SK-N-SH (cell line): ENCODE results near the gene CYP4B1. TPM values are rescaled to one million over a fixed set of nuclear protein-coding genes. Genes with fewer than 3 reads are reported as not detected.

Experiments
- CTCF ChIA-PET: fragments of 300-600, 350-600 bp; formaldehyde crosslinking; extraction: SDS; loops from one replicate; lab custom pipeline; 2021; lab: Yijun Ruan, JAX
- POLR2A ChIA-PET: fragments of 350-600 bp; sonication (Branson Sonifier 250); formaldehyde crosslinking; extraction: SDS; loops from one replicate; lab custom pipeline; 2020; ENCODE audit warnings: antibody characterized with exemption, inconsistent platforms; lab: Yijun Ruan, JAX
- DNase-seq: peaks from one replicate; pipeline ENCODE4 v3.0.0; 2012
- H2AFZ ChIP-seq: fragments of 200-600 bp; sonication (generic); 2 replicates; pipeline ENCODE4 v1.8.1; 2016; ENCODE audit warnings: antibody characterized with exemption, mild to moderate bottlenecking, low read depth
- H3F3A ChIP-seq: fragments of 200-600 bp; sonication (generic); replicated peaks from 2 replicates; pipeline ENCODE3; 2016; ENCODE audit warnings: antibody characterized with exemption, mild to moderate bottlenecking; ENCODE audit not compliant: insufficient read depth
- H3K27ac ChIP-seq, 2 experiments: fragments of 200-500 bp in 1 of 2; fragments of 200-600 bp in 1 of 2; sonication (Bioruptor generic) in 1 of 2; sonication (generic), shearing (Covaris generic) in 1 of 2; 2 replicates each; pipeline versions ENCODE4 v1.5.1 to v1.6.1; 2014 to 2016; ENCODE audit warnings: low read depth in 2 of 2, inconsistent platforms in 1 of 2, low read length in 1 of 2, mild to moderate bottlenecking in 1 of 2, mixed read lengths in 1 of 2
- H3K27me3 ChIP-seq: fragments of 200-600 bp; sonication (generic), shearing (Covaris generic); 2 replicates; pipeline ENCODE4 v1.6.1; 2016; ENCODE audit warnings: mixed run types; ENCODE audit not compliant: insufficient read depth
- H3K36me3 ChIP-seq, 2 experiments: fragments of 200-500 bp in 1 of 2; fragments of 200-600 bp in 1 of 2; sonication (Bioruptor generic) in 1 of 2; sonication (generic) in 1 of 2; replicated peaks in 1 of 2; 2 replicates each; pipeline versions ENCODE3 to v1.5.1; 2014 to 2016; ENCODE audit warnings: low read length in 1 of 2, mild to moderate bottlenecking in 1 of 2; ENCODE audit not compliant: insufficient read depth in 2 of 2, control insufficient read depth in 1 of 2
- H3K4me1 ChIP-seq, 2 experiments: fragments of 200-500 bp in 1 of 2; fragments of 200-600 bp in 1 of 2; sonication (Bioruptor generic) in 1 of 2; sonication (generic), shearing (Covaris generic) in 1 of 2; 2 replicates each; pipeline versions ENCODE4 v1.5.1 to v1.6.1; 2014 to 2016; ENCODE audit warnings: low read depth in 1 of 2, low read length in 1 of 2, mixed run types in 1 of 2; ENCODE audit not compliant: insufficient read depth in 2 of 2, control insufficient read depth in 1 of 2
- H3K4me2 ChIP-seq: fragments of 200-600 bp; sonication (generic), shearing (Covaris generic); 2 replicates; pipeline ENCODE4 v1.6.1; 2017; ENCODE audit warnings: mixed run types
- H3K4me3 ChIP-seq, 2 experiments: fragments of 200-500 bp in 1 of 2; fragments of 200-600 bp in 1 of 2; sonication (Bioruptor generic) in 1 of 2; sonication (generic), shearing (Covaris generic) in 1 of 2; 2 replicates each; pipeline versions ENCODE4 v1.5.1 to v1.8.1; 2014 to 2016; ENCODE audit warnings: low read depth in 2 of 2, inconsistent platforms in 1 of 2, low read length in 1 of 2, mild to moderate bottlenecking in 1 of 2, mixed read lengths in 1 of 2, moderate library complexity in 1 of 2
- H3K79me2 ChIP-seq: fragments of 200-600 bp; sonication (generic); 2 replicates; pipeline ENCODE4 v1.8.1; 2017; ENCODE audit warnings: mild to moderate bottlenecking; ENCODE audit not compliant: insufficient read depth
- H3K9ac ChIP-seq: fragments of 200-600 bp; sonication (generic); 2 replicates; pipeline ENCODE4 v1.6.1; 2017; ENCODE audit warnings: mixed run types
- H3K9me2 ChIP-seq: fragments of 200-600 bp; sonication (generic); 2 replicates; pipeline ENCODE4 v1.6.1; 2017; ENCODE audit warnings: mixed run types
- H3K9me3 ChIP-seq: fragments of 200-600 bp; sonication (generic); 2 replicates; pipeline ENCODE4 v1.6.1; 2017; ENCODE audit warnings: mixed run types, mild to moderate bottlenecking, moderate library complexity
- H4K20me1 ChIP-seq: fragments of 200-600 bp; sonication (generic); 2 replicates; pipeline ENCODE4 v1.6.1; 2017; ENCODE audit warnings: mild to moderate bottlenecking, mixed run types; ENCODE audit not compliant: insufficient read depth
- CHD2 ChIP-seq: fragments of 150-350 bp; IDR thresholded peaks from 2 replicates; pipeline ENCODE4 v1.6.1; 2018; ENCODE audit warnings: low read length; ENCODE audit not compliant: partially characterized antibody
- ELF1 ChIP-seq: IDR thresholded peaks from 2 replicates; pipeline ENCODE4 v1.4.0; 2012
- FOSL2 ChIP-seq: IDR thresholded peaks from 2 replicates; pipeline ENCODE4 v1.4.0; 2012; ENCODE audit warnings: low read depth, mild to moderate bottlenecking, moderate library complexity, borderline replicate concordance
- GABPA ChIP-seq: IDR thresholded peaks from 2 replicates; pipeline ENCODE4 v1.4.0; 2012; ENCODE audit warnings: low read depth, mild to moderate bottlenecking
- JUND ChIP-seq: IDR thresholded peaks from 2 replicates; pipeline ENCODE4 v1.4.0; 2012
- MEF2A ChIP-seq: IDR thresholded peaks from 2 replicates; pipeline ENCODE4 v1.4.0; 2012; ENCODE audit warnings: low read depth, borderline replicate concordance
- MXI1 ChIP-seq: IDR thresholded peaks from 2 replicates; pipeline ENCODE4 v1.6.1; 2012; ENCODE audit warnings: mild to moderate bottlenecking, low read depth, low read length, improper control_type of control experiment
- NFIC ChIP-seq: IDR thresholded peaks from 2 replicates; pipeline ENCODE4 v1.4.0; 2012; ENCODE audit warnings: borderline replicate concordance
- NRF1 ChIP-seq: IDR thresholded peaks from 2 replicates; pipeline ENCODE4 v1.6.1; 2012; ENCODE audit warnings: low read depth, mild to moderate bottlenecking, low read length
- POLR2AphosphoS5 ChIP-seq: IDR thresholded peaks from 2 replicates; pipeline ENCODE4 v1.6.1; 2012; ENCODE audit warnings: low read depth, low read length
- SIN3A ChIP-seq: IDR thresholded peaks from 2 replicates; pipeline ENCODE4 v1.6.1; 2012; ENCODE audit warnings: low read depth, mild to moderate bottlenecking, low read length, moderate library complexity, borderline replicate concordance
- TAF1 ChIP-seq: IDR thresholded peaks from 2 replicates; pipeline ENCODE4 v1.6.1; 2012; ENCODE audit warnings: low read depth, mild to moderate bottlenecking, low read length, moderate library complexity, borderline replicate concordance
- TCF12 ChIP-seq: IDR thresholded peaks from 2 replicates; pipeline ENCODE4 v1.4.0; 2012
- polyA plus RNA-seq, 3 experiments: library from polyadenylated mRNA; depleted of rRNA; stranded (reverse); fragments of >200 nt; gene quantifications; 2 replicates each; pipeline ENCODE4 v1.2.3, GENCODE V29; 2012
- TF ChIP-seq, protein P1 (sequence below): fragments of 150-350 bp; IDR thresholded peaks from 2 replicates; pipeline ENCODE4 v1.6.1; 2016; ENCODE audit warnings: mild to moderate bottlenecking, low read depth, low read length
- TF ChIP-seq, protein P2 (sequence below): fragments of 150-350 bp; IDR thresholded peaks from 2 replicates; pipeline ENCODE4 v1.6.1; 2017; ENCODE audit warnings: antibody characterized with exemption, low read length, low read depth, borderline replicate concordance
- TF ChIP-seq, protein P3 (sequence below): IDR thresholded peaks from 2 replicates; pipeline ENCODE4 v1.4.0; 2012; ENCODE audit warnings: low read depth, borderline replicate concordance
- TF ChIP-seq, protein P4 (sequence below): IDR thresholded peaks from 2 replicates; pipeline ENCODE4; 2012

The CYP4B1 gene
- polyA plus RNA-seq, 1 of the 3 experiments (the other 2 are of a cell fraction): not detected

DNA sequence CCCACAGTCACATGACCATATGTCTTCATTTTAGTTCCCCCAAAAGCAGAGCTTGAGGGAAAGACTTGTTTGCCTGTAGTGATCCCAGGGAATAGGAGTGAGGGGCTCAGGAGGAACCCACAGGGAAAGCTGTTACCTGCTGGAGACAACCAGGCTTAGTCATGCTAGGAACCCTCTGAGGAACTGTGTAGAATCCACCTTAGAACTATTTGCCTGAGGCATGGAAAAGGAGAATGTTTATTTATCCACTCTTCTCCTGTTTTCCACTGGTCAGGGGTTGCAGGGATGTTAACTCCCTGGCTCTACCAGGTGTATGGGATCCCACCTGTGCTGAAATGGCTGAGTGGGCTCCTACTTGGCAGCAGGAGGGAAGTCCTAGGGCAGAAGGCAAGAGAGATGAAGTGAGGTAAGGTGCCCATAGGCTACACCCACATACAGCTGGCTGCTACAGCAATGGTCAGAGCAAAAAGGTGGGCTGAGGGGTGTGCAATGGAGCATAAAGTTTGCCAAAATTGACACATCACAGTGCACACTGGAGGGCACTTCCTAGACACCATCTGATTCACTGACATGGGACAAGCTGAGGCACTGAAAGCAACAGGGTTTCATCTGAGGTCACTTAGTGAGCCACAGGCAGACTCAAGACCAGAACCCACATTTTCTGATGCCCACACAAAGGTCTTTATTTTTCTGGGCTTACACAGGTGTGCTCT, 29.7 kb upstream of the CYP4B1 start:
- Histone ChIP-seq H3K27me3 (no peaks in the 10 kb centered on the region), H3K4me2 (no peak overlapping the region), H4K20me1 (no peaks in the 10 kb centered on the region), H3K36me3 (no peaks in the 10 kb centered on the region), H3K4me1 (no peaks in the 10 kb centered on the region), H3K27ac (no peak overlapping the region), H3F3A (no peaks in the 10 kb centered on the region), H2AFZ (no peak overlapping the region), H3K4me3 (no peak overlapping the region), H3K9ac (no peak overlapping the region), H3K79me2 (no peaks in the 10 kb centered on the region), H3K9me3 (no peaks in the 10 kb centered on the region), H3K9me2 (no peaks in the 10 kb centered on the region)
- ChIA-PET POLR2A (no interaction called here), CTCF (interaction anchor here (1.9 kb wide), 1 partner anchor 9 kb away, joined by 4 read pairs; no protein-coding TSS in a partner anchor)
- DNase-seq: no peak
- TF ChIP-seq, protein P1, sequence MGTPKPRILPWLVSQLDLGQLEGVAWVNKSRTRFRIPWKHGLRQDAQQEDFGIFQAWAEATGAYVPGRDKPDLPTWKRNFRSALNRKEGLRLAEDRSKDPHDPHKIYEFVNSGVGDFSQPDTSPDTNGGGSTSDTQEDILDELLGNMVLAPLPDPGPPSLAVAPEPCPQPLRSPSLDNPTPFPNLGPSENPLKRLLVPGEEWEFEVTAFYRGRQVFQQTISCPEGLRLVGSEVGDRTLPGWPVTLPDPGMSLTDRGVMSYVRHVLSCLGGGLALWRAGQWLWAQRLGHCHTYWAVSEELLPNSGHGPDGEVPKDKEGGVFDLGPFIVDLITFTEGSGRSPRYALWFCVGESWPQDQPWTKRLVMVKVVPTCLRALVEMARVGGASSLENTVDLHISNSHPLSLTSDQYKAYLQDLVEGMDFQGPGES: no peak
- TF ChIP-seq TAF1: no peak
- no peak for TF ChIP-seq POLR2AphosphoS5
- no peak for TF ChIP-seq NFIC
- TF ChIP-seq FOSL2: no peak
- TF ChIP-seq MEF2A: no peak
- TF ChIP-seq TCF12: no peak
- TF ChIP-seq, protein P2, sequence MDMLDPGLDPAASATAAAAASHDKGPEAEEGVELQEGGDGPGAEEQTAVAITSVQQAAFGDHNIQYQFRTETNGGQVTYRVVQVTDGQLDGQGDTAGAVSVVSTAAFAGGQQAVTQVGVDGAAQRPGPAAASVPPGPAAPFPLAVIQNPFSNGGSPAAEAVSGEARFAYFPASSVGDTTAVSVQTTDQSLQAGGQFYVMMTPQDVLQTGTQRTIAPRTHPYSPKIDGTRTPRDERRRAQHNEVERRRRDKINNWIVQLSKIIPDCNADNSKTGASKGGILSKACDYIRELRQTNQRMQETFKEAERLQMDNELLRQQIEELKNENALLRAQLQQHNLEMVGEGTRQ: no peak
- TF ChIP-seq SIN3A: no peak
- no peak for TF ChIP-seq JUND
- no peak for TF ChIP-seq CHD2
- no peak for TF ChIP-seq ELF1
- TF ChIP-seq NRF1: no peak
- TF ChIP-seq, protein P3, sequence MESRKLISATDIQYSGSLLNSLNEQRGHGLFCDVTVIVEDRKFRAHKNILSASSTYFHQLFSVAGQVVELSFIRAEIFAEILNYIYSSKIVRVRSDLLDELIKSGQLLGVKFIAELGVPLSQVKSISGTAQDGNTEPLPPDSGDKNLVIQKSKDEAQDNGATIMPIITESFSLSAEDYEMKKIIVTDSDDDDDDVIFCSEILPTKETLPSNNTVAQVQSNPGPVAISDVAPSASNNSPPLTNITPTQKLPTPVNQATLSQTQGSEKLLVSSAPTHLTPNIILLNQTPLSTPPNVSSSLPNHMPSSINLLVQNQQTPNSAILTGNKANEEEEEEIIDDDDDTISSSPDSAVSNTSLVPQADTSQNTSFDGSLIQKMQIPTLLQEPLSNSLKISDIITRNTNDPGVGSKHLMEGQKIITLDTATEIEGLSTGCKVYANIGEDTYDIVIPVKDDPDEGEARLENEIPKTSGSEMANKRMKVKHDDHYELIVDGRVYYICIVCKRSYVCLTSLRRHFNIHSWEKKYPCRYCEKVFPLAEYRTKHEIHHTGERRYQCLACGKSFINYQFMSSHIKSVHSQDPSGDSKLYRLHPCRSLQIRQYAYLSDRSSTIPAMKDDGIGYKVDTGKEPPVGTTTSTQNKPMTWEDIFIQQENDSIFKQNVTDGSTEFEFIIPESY: no peak
- TF ChIP-seq GABPA: no peak
- no peak for TF ChIP-seq MXI1
- TF ChIP-seq, protein P4, sequence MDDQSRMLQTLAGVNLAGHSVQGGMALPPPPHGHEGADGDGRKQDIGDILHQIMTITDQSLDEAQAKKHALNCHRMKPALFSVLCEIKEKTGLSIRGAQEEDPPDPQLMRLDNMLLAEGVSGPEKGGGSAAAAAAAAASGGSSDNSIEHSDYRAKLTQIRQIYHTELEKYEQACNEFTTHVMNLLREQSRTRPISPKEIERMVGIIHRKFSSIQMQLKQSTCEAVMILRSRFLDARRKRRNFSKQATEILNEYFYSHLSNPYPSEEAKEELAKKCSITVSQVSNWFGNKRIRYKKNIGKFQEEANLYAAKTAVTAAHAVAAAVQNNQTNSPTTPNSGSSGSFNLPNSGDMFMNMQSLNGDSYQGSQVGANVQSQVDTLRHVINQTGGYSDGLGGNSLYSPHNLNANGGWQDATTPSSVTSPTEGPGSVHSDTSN: no peak
